Stimulated activated naive B cell treated with anti-CD40 and anti-IgM and Interleukin-4, amounts not matched to agents 10 μg/mL and 1 μg/mL and 100 μg/mL, for 72 hours (primary cell): ENCODE results near the gene RCVRN.
"Not testable (repeated sequence)": the region's sequence is repeated elsewhere in the genome, so short reads cannot be mapped to it uniquely, and the experiment has no call there.

Experiments
- ATAC-seq, 2 donors: fragments of 150-1000 bp; cut with Tn5 transposase; replicated peaks; 2 replicates each; pipeline ENCODE4 v1.10.0; 2021; ENCODE audit warnings: moderate library complexity in 1 of 2
- DNase-seq: peaks from one replicate; pipeline ENCODE4 v3.0.0; 2021
- H3K27ac Mint-ChIP-seq: one replicate; pipeline ENCODE4 v1.8.0; 2022; ENCODE audit warnings: mild to moderate bottlenecking, mixed read lengths
- H3K27me3 Mint-ChIP-seq, 2 donors: one replicate each; pipeline ENCODE4 v1.8.0; 2022; ENCODE audit warnings: mixed read lengths in 2 of 2
- H3K36me3 Mint-ChIP-seq, 2 donors: one replicate each; pipeline ENCODE4 v1.8.0; 2022; ENCODE audit warnings: mixed read lengths in 2 of 2, mild to moderate bottlenecking in 1 of 2
- H3K4me1 Mint-ChIP-seq, 2 donors: one replicate each; pipeline ENCODE4 v1.8.0; 2022; ENCODE audit warnings: mixed read lengths in 2 of 2, mild to moderate bottlenecking in 1 of 2
- H3K4me3 Mint-ChIP-seq, 2 donors: one replicate each; pipeline ENCODE4 v1.8.0; 2022; ENCODE audit warnings: mild to moderate bottlenecking in 2 of 2, mixed read lengths in 2 of 2, moderate library complexity in 1 of 2
- H3K9me3 Mint-ChIP-seq, 2 donors: one replicate each; pipeline ENCODE4 v1.8.0; 2022; ENCODE audit warnings: mixed read lengths in 2 of 2, mild to moderate bottlenecking in 1 of 2

Gene RCVRN

GRCh38 chr17:9932491-9932890 lies 27.4 kb upstream of the RCVRN start:
- H3K27ac Mint-ChIP-seq, result no peak overlapping the region
- peaks cover 4 to 10% of the 10 kb centered on the region in 2 donors for H3K4me1 Mint-ChIP-seq
- peaks cover 0 to 2% of the 10 kb centered on the region in 2 donors for H3K9me3 Mint-ChIP-seq
- H3K27me3 Mint-ChIP-seq, result no peaks in the 10 kb centered on the region
- DNase-seq (no peak), ATAC-seq (no peak)
- peaks cover 9 to 15% of the 10 kb centered on the region in 2 donors for H3K36me3 Mint-ChIP-seq
- H3K4me3 Mint-ChIP-seq, result no peak overlapping the region

DNA sequence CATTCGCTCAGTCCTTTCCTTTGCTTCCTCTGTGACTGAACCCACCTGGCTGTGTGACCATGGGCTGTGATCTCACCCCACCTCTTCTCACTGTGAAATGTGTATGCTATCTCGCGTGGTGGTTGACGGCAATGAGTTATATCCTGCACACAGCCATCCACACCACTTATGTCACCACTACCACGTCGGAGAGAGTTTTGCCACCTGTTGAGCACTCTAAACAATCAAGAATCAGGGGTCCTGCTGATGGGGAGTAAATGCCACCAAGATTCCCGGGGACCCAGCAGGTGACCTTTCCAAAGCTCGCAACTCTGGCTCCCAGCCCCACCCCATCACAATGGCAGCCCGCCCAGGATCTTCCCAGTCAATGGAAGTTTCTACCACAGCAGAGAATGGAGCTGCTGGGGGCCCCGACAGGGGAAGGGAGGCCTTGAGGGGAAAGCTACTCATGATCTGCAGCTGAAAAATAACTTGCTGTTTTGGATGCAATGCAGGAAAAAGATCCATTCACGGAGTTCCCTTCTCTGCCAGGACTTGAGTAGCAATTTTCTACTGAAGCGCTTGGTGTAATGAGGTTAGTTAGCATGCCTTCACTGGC lies 26.2 kb upstream of the RCVRN start:
- no peak overlapping the region for H3K27ac Mint-ChIP-seq
- peaks cover 3 to 10% of the 10 kb centered on the region in 2 donors for H3K36me3 Mint-ChIP-seq

GRCh38 chr17:9929871-9930270 lies 24.8 kb upstream of the RCVRN start:
- H3K4me1 Mint-ChIP-seq, result peaks cover 4 to 10% of the 10 kb centered on the region in 2 donors
- H3K27me3 Mint-ChIP-seq, result no peaks in the 10 kb centered on the region
- DNase-seq, result no peak
- H3K4me3 Mint-ChIP-seq, result no peak overlapping the region
- no peaks in the 10 kb centered on the region for H3K9me3 Mint-ChIP-seq
- H3K36me3 Mint-ChIP-seq, result peaks cover 4 to 13% of the 10 kb centered on the region in 2 donors
- no peak for ATAC-seq
- H3K27ac Mint-ChIP-seq, result no peak overlapping the region

More for the DNA sequence above, 26.2 kb upstream of the RCVRN start:
- no peaks in the 10 kb centered on the region for H3K27me3 Mint-ChIP-seq
- ATAC-seq (no peak), DNase-seq (no peak)
- peaks cover 3 to 8% of the 10 kb centered on the region in 2 donors for H3K4me1 Mint-ChIP-seq
- H3K4me3 Mint-ChIP-seq, result no peak overlapping the region
- no peaks in the 10 kb centered on the region for H3K9me3 Mint-ChIP-seq

- no peaks in the 10 kb centered on the region for H3K27me3 Mint-ChIP-seq
- H3K4me1 Mint-ChIP-seq, result peaks cover 6 to 15% of the 10 kb centered on the region in 2 donors
- DNase-seq, result no peak
- no peak overlapping the region for H3K27ac Mint-ChIP-seq
- H3K36me3 Mint-ChIP-seq, result peaks cover 7 to 14% of the 10 kb centered on the region in 2 donors
- no peaks in the 10 kb centered on the region for H3K9me3 Mint-ChIP-seq
- ATAC-seq, result no peak
- no peak overlapping the region for H3K4me3 Mint-ChIP-seq
Measured at GRCh38 chr17:9928601-9929333, 23.7 kb upstream of the RCVRN start.

- no peak overlapping the region for H3K4me3 Mint-ChIP-seq
- no peak overlapping the region for H3K27ac Mint-ChIP-seq
- ATAC-seq, result no peak
Measured at GRCh38 chr17:9926150-9926804, 21.2 kb upstream of the RCVRN start.

DNA sequence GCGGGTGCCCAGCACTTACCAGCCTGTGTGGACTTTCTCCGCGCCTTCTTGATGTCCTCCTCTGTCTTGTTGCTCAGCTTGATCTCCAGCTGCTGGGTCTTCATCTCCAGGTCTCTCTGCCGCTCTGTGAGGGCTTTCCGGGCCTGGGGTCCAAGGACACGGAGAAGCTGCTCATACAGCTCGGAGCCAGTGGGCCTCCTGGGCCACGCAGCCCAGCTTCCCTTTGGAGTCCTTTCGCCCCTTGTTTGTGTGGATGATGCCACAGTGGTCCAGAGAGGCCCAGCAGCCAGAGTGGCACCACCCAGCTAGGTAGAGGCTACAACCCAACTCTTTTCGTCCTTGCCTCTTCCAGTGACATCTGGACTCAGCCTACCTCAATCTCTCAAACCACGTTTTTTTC lies 20.4 kb upstream of the RCVRN start:
- Mint-ChIP-seq H3K27ac (no peak overlapping the region), H3K4me3 (no peak overlapping the region), H3K9me3 (no peaks in the 10 kb centered on the region), H3K27me3 (no peaks in the 10 kb centered on the region), H3K36me3 (peaks cover 4 to 19% of the 10 kb centered on the region in 2 donors), H3K4me1 (peaks cover 6 to 15% of the 10 kb centered on the region in 2 donors)
- ATAC-seq (no peak), DNase-seq (no peak)

More at GRCh38 chr17:9926150-9926804, 21.2 kb upstream of the RCVRN start:
- H3K9me3 Mint-ChIP-seq, result no peaks in the 10 kb centered on the region
- H3K4me1 Mint-ChIP-seq, result peaks cover 6 to 15% of the 10 kb centered on the region in 2 donors
- H3K36me3 Mint-ChIP-seq, result peaks cover 4 to 19% of the 10 kb centered on the region in 2 donors
- no peaks in the 10 kb centered on the region for H3K27me3 Mint-ChIP-seq
- DNase-seq, result no peak

DNA sequence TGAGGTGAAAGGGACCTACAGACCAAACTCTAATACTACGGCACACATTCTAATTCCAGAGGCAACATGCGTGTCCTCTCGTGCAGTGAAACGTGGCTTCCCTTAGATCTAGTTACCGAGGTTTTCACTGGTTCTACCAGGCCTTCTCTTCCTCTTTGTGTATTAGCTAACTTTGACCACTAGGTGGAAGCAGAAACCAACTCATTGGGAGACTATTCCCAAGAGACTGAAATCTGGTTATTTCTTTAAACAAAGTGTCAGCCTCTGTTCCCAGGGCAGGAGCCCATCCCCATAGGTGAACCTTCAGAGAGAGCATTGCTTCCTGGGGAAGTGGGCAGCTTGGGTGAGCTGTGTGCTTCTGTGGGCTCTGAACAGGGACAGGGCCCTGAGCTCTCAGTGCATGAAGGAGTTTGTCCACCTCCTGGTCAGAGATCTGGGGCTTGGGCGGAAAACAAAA lies 19.7 kb upstream of the RCVRN start:
- no peaks in the 10 kb centered on the region for H3K27me3 Mint-ChIP-seq
- peaks cover 8 to 19% of the 10 kb centered on the region in 2 donors for H3K36me3 Mint-ChIP-seq
- H3K4me1 Mint-ChIP-seq, result peaks cover 6 to 15% of the 10 kb centered on the region in 2 donors
- no peaks in the 10 kb centered on the region for H3K9me3 Mint-ChIP-seq
- H3K27ac Mint-ChIP-seq, result no peak overlapping the region
- ATAC-seq, result peak; percentile 69 to 81
- DNase-seq, result peak; percentile 11
- H3K4me3 Mint-ChIP-seq, result no peak overlapping the region

GRCh38 chr17:9922012-9922848 lies 17.2 kb upstream of the RCVRN start:
- no peak overlapping the region for H3K4me3 Mint-ChIP-seq

DNA sequence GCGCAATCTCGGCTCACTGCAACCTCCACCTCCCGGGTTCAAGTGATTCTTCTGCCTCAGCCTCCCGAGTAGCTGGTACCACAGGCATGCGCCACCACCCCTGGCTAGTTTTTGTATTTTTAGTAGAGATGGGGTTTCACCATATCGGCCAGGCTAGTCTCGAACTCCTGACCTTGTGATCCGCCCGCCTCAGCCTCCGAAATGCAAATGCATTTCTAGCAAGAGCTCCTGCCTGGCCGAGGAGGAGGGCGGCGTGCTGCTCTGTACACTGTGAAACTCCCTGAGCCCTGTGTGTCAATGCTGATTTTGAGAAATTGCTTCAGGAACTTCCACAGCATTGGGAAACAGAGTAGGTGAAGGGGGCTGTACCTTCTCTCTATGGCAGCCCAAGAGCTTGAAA lies 16.1 kb upstream of the RCVRN start:
- H3K27ac Mint-ChIP-seq, ATAC-seq, H3K27me3 Mint-ChIP-seq, DNase-seq, H3K4me3 Mint-ChIP-seq, H3K9me3 Mint-ChIP-seq: not testable (repeated sequence)
- Mint-ChIP-seq H3K36me3 (peaks cover 25 to 31% of the 10 kb centered on the region in 2 donors), H3K4me1 (peaks cover 6 to 15% of the 10 kb centered on the region in 2 donors)

More at GRCh38 chr17:9922012-9922848, 17.2 kb upstream of the RCVRN start:
- DNase-seq, result no peak
- Mint-ChIP-seq H3K27me3 (no peaks in the 10 kb centered on the region), H3K36me3 (peaks cover 16 to 26% of the 10 kb centered on the region in 2 donors), H3K4me1 (peaks cover 6 to 15% of the 10 kb centered on the region in 2 donors), H3K27ac (no peak overlapping the region), H3K9me3 (no peaks in the 10 kb centered on the region)
- no peak for ATAC-seq

DNA sequence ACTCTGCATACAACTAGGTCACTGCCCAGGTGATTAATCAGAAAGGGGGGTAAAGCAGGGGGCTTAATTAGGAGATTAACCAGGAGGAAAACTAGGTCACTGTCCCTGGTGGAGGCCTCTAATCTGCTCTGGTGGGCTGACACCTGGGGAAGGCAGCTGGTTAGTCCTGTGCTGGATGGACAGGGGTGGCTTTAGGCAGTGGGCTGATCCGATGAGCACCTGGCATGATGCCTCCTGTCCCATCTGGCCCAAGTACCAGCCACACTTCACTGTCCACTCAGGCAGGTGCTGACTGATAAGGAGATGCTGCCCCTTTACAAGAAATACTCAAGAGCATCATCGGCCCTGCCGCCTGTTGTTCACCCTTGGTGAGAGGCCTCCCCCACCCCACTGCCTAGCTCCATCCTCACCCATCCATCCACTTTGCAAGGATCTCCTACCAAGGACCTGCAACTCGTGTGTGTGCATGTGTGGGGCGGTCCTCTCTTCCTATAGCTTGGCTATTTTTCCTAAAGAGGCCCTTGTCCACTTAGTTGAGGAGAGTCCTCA lies 13.8 kb upstream of the RCVRN start:
- H3K27ac Mint-ChIP-seq, result no peak overlapping the region
- DNase-seq (no peak), ATAC-seq (no peak)
- no peak overlapping the region for H3K4me3 Mint-ChIP-seq
- H3K27me3 Mint-ChIP-seq, result no peaks in the 10 kb centered on the region
- no peaks in the 10 kb centered on the region for H3K9me3 Mint-ChIP-seq
- no peaks in the 10 kb centered on the region for H3K4me1 Mint-ChIP-seq
- H3K36me3 Mint-ChIP-seq, result peaks cover 30 to 34% of the 10 kb centered on the region in 2 donors

DNA sequence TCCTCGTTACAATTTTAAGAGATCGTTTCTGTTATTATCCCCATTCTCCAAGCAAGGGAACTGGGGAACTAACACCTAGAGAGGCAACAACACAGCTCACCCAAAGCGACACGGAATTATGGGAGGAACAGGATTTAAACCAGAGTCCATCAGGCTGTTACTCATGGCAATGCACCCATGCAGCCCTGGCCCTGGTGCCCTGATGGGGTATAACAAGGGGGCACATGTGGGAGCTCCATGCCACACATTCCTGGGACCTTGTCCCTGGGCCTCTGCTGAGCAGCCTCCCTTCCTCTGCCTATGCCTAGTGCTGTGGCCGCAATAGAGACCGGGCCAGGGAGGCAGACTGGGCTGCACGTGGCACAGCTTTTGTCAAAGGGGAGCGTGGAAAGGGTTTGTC lies 13.3 kb upstream of the RCVRN start:
- Mint-ChIP-seq H3K36me3 (peaks cover 30 to 34% of the 10 kb centered on the region in 2 donors), H3K27ac (no peak overlapping the region), H3K4me1 (no peaks in the 10 kb centered on the region), H3K4me3 (no peak overlapping the region), H3K9me3 (no peaks in the 10 kb centered on the region), H3K27me3 (no peaks in the 10 kb centered on the region)
- DNase-seq (no peak), ATAC-seq (no peak)

- no peak overlapping the region for H3K27ac Mint-ChIP-seq
- H3K9me3 Mint-ChIP-seq, result no peaks in the 10 kb centered on the region
- peaks cover 30 to 32% of the 10 kb centered on the region in 2 donors for H3K36me3 Mint-ChIP-seq
- no peak overlapping the region for H3K4me3 Mint-ChIP-seq
- DNase-seq, result no peak
- H3K27me3 Mint-ChIP-seq, result no peaks in the 10 kb centered on the region
- no peak for ATAC-seq
- H3K4me1 Mint-ChIP-seq, result no peaks in the 10 kb centered on the region
Measured at GRCh38 chr17:9917801-9918200, 12.7 kb upstream of the RCVRN start.

- H3K27ac Mint-ChIP-seq, result no peak overlapping the region
- no peaks in the 10 kb centered on the region for H3K27me3 Mint-ChIP-seq
- DNase-seq (no peak), ATAC-seq (no peak)
- H3K36me3 Mint-ChIP-seq, result peaks cover 29 to 30% of the 10 kb centered on the region in 2 donors
- no peaks in the 10 kb centered on the region for H3K9me3 Mint-ChIP-seq
- no peaks in the 10 kb centered on the region for H3K4me1 Mint-ChIP-seq
- H3K4me3 Mint-ChIP-seq, result no peak overlapping the region
Measured at GRCh38 chr17:9917131-9917530, 12.1 kb upstream of the RCVRN start.

DNA sequence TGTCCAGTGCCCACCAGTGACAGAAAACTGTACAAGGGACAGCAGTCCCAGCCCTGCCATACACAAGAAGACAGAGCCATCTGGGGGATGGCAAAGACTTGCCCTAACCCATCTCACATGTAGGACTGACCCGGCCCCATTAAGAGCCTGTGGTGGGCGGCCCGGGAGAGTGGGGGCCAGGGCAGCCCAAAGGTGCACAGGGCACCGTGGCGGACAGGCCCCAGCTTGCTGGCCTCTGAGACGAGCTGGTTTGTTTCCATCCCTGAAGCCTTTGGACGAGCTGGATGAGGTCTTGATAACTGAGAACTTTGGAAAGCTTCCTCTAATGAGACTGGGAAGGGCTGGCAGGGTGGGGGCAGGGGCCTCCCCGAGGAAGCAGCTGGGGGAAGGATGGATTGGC lies 11.0 kb upstream of the RCVRN start:
- no peak for DNase-seq
- Mint-ChIP-seq H3K4me1 (no peaks in the 10 kb centered on the region), H3K36me3 (peaks cover 26 to 30% of the 10 kb centered on the region in 2 donors), H3K9me3 (no peaks in the 10 kb centered on the region), H3K27ac (no peak overlapping the region), H3K27me3 (no peaks in the 10 kb centered on the region), H3K4me3 (no peak overlapping the region)
- no peak for ATAC-seq
